Stimulated activated naive B cell treated with anti-CD40 and anti-IgM and Interleukin-4, amounts not matched to agents 10 μg/mL and 1 μg/mL and 100 μg/mL, for 72 hours (primary cell): ENCODE data around the gene NAB2.

Experiments used
- ATAC-seq, 2 donors: fragments of 150-1000 bp; cut with Tn5 transposase; replicated peaks; 2 replicates each; pipeline ENCODE4 v1.10.0; 2021; ENCODE audit warnings: moderate library complexity in 1 of 2
- DNase-seq: peaks from one replicate; pipeline ENCODE4 v3.0.0; 2021
- H3K27ac Mint-ChIP-seq: one replicate; pipeline ENCODE4 v1.8.0; 2022; ENCODE audit warnings: mild to moderate bottlenecking, mixed read lengths
- H3K27me3 Mint-ChIP-seq, 2 donors: one replicate each; pipeline ENCODE4 v1.8.0; 2022; ENCODE audit warnings: mixed read lengths in 2 of 2
- H3K36me3 Mint-ChIP-seq, 2 donors: one replicate each; pipeline ENCODE4 v1.8.0; 2022; ENCODE audit warnings: mixed read lengths in 2 of 2, mild to moderate bottlenecking in 1 of 2
- H3K4me1 Mint-ChIP-seq, 2 donors: one replicate each; pipeline ENCODE4 v1.8.0; 2022; ENCODE audit warnings: mixed read lengths in 2 of 2, mild to moderate bottlenecking in 1 of 2
- H3K4me3 Mint-ChIP-seq, 2 donors: one replicate each; pipeline ENCODE4 v1.8.0; 2022; ENCODE audit warnings: mild to moderate bottlenecking in 2 of 2, mixed read lengths in 2 of 2, moderate library complexity in 1 of 2
- H3K9me3 Mint-ChIP-seq, 2 donors: one replicate each; pipeline ENCODE4 v1.8.0; 2022; ENCODE audit warnings: mixed read lengths in 2 of 2, mild to moderate bottlenecking in 1 of 2

Gene NAB2

GRCh38 chr12:57124261-57124877 lies 35.5 kb downstream of the NAB2 start:
- Mint-ChIP-seq H3K27ac (no peak overlapping the region), H3K27me3 (peaks cover under 1 to 8% of the 10 kb centered on the region in 2 donors), H3K36me3 (peaks cover 0 to 3% of the 10 kb centered on the region in 2 donors), H3K4me1 (peaks cover 8 to 17% of the 10 kb centered on the region in 2 donors), H3K4me3 (no peak overlapping the region), H3K9me3 (peaks cover 1 to 4% of the 10 kb centered on the region in 2 donors)
- peak; percentile 59 for DNase-seq
- ATAC-seq, result peak; percentile 67 to 69

DNA sequence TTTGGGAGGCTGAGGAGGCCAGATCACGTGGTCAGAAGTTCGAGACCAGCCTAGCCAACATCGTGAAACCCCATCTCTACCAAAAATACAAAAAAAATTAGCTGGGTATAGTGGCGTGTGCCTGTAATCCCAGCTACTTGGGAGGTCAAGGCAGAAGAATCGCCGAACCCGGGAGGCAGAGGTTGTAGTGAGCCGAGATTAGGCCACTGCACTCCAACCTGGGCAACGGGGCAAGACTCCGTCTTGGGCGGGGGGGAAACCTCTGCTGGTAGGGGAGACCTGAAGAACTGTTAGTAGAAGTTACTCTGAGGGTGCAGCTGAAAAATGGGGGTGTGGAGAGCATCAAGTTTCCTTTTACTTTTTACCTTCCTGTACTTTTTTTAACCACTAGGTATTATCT lies 37.1 kb downstream of the NAB2 start:
- no peak for ATAC-seq
- H3K4me3 Mint-ChIP-seq, result no peak overlapping the region

DNA sequence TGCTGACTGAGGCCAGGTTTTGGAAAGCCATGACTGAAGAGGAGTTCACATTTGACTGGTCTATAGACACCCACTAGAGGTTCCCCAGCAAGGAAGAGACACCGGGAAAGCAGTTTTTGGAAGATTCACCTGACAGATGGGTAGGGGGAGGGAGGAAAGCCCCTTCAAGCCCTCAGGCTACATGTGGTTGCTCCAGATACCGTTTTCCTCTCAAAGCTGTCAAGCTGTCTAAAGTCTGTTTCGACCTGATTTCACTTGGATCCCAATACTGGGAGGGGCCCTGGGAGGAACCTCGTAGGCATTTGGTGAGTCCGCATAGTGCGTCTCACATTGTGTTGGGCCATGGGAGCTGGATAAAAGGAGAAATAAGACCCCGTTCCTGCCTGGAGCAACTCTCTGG lies 37.6 kb downstream of the NAB2 start:
- Mint-ChIP-seq H3K4me3 (peak overlapping the region; percentile 8 to 89), H3K27ac (no peak overlapping the region), H3K36me3 (peaks cover 0 to 3% of the 10 kb centered on the region in 2 donors), H3K4me1 (peaks cover 11 to 13% of the 10 kb centered on the region in 2 donors), H3K27me3 (peaks cover 14 to 22% of the 10 kb centered on the region in 2 donors), H3K9me3 (peaks cover 1 to 4% of the 10 kb centered on the region in 2 donors)
- DNase-seq (no peak), ATAC-seq (no peak)

More for the DNA sequence above, 37.1 kb downstream of the NAB2 start:
- peaks cover 14 to 17% of the 10 kb centered on the region in 2 donors for H3K27me3 Mint-ChIP-seq
- H3K27ac Mint-ChIP-seq, result no peak overlapping the region
- H3K4me1 Mint-ChIP-seq, result peaks cover 10 to 13% of the 10 kb centered on the region in 2 donors
- H3K9me3 Mint-ChIP-seq, result peaks cover 1 to 4% of the 10 kb centered on the region in 2 donors
- peaks cover 0 to 3% of the 10 kb centered on the region in 2 donors for H3K36me3 Mint-ChIP-seq
- DNase-seq, result no peak

- Mint-ChIP-seq H3K9me3 (peaks cover 1 to 4% of the 10 kb centered on the region in 2 donors), H3K27ac (peak overlapping the region; percentile 38)
- ATAC-seq, result peak; percentile 56
Observed at GRCh38 chr12:57127101-57127725, 38.3 kb downstream of the NAB2 start.

GRCh38 chr12:57127726-57128518 lies 39.0 kb downstream of the NAB2 start, which contains the start of gene LRP1:
Gene LRP1 (plus strand): TSS chr12:57128483. CDS start chr12:57128965, 482 bp downstream.
- DNase-seq (peak; percentile 41), ATAC-seq (peak; percentile 50 to 63)
- H3K9me3 Mint-ChIP-seq, result peaks cover 1 to 4% of the 10 kb centered on the region in 2 donors
- H3K27me3 Mint-ChIP-seq, result peaks cover 25 to 33% of the 10 kb centered on the region in 2 donors
- peaks cover 11 to 13% of the 10 kb centered on the region in 2 donors for H3K4me1 Mint-ChIP-seq
- H3K36me3 Mint-ChIP-seq, result peaks cover 0 to 3% of the 10 kb centered on the region in 2 donors
- H3K4me3 Mint-ChIP-seq, result peak within 1 kb of the TSS; percentile 88 to 89
- peak within 1 kb of the TSS; percentile 56 for H3K27ac Mint-ChIP-seq

More at GRCh38 chr12:57127101-57127725, 38.3 kb downstream of the NAB2 start:
- peak overlapping the region; percentile 88 to 89 for H3K4me3 Mint-ChIP-seq
- peak; percentile 21 for DNase-seq
- peaks cover 18 to 26% of the 10 kb centered on the region in 2 donors for H3K27me3 Mint-ChIP-seq
- H3K4me1 Mint-ChIP-seq, result peaks cover 11 to 13% of the 10 kb centered on the region in 2 donors
- H3K36me3 Mint-ChIP-seq, result peaks cover 0 to 3% of the 10 kb centered on the region in 2 donors

DNA sequence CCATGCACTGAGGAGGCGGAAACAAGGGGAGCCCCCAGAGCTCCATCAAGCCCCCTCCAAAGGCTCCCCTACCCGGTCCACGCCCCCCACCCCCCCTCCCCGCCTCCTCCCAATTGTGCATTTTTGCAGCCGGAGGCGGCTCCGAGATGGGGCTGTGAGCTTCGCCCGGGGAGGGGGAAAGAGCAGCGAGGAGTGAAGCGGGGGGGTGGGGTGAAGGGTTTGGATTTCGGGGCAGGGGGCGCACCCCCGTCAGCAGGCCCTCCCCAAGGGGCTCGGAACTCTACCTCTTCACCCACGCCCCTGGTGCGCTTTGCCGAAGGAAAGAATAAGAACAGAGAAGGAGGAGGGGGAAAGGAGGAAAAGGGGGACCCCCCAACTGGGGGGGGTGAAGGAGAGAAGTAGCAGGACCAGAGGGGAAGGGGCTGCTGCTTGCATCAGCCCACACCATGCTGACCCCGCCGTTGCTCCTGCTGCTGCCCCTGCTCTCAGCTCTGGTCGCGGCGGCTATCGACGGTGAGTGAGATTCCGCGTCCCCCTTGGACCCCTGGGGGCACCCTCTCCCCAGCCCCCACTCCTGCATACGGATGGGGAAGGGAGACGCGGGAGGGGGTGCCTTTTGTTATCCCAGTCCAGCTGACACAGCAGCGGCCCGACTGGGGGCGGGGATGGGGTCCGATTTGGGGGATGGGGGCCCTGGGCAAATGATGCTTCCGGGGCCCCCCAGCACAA lies 39.8 kb downstream of the NAB2 start:
- ATAC-seq (no peak), DNase-seq (no peak)
- Mint-ChIP-seq H3K36me3 (peaks cover 0 to 2% of the 10 kb centered on the region in 2 donors), H3K27me3 (peaks cover 26 to 34% of the 10 kb centered on the region in 2 donors), H3K27ac (peak overlapping the region; percentile 11), H3K4me1 (peaks cover 11 to 13% of the 10 kb centered on the region in 2 donors), H3K4me3 (peak overlapping the region; percentile 88 to 89), H3K9me3 (peaks cover 1 to 4% of the 10 kb centered on the region in 2 donors)

GRCh38 chr12:57129321-57129842 lies 40.5 kb downstream of the NAB2 start:
- H3K36me3 Mint-ChIP-seq, result no peaks in the 10 kb centered on the region
- H3K9me3 Mint-ChIP-seq, result peaks cover 0 to under 1% of the 10 kb centered on the region in 2 donors
- no peak overlapping the region for H3K27ac Mint-ChIP-seq
- peaks cover 23 to 34% of the 10 kb centered on the region in 2 donors for H3K27me3 Mint-ChIP-seq
- H3K4me1 Mint-ChIP-seq, result peaks cover 8 to 13% of the 10 kb centered on the region in 2 donors
- DNase-seq, result no peak
- no peak for ATAC-seq
- H3K4me3 Mint-ChIP-seq, result peak overlapping the region; percentile 7 to 39

DNA sequence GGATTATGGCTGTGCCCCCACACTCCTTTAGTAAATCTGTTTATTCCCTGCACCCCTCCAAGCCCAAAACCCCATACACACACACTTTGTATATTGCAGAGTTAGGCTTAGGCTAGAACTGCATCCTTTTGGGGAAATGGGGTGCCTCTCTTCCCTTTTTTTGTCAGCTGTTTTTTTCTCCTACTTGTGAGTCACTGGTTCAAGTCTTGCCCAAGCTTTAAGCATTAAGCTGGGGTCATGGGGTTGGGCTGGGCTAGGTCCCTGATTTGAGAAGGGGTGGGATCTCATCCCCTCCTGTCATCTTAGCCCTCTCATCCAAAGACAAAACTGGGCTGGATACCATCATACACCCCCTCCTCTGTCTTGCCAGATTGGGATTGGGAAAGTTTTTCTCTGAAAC lies 41.0 kb downstream of the NAB2 start:
- H3K27me3 Mint-ChIP-seq, result peaks cover 18 to 34% of the 10 kb centered on the region in 2 donors
- H3K36me3 Mint-ChIP-seq, result no peaks in the 10 kb centered on the region
- peaks cover 8 to 13% of the 10 kb centered on the region in 2 donors for H3K4me1 Mint-ChIP-seq
- ATAC-seq (no peak), DNase-seq (no peak)
- no peak overlapping the region for H3K27ac Mint-ChIP-seq
- H3K4me3 Mint-ChIP-seq, result peak overlapping the region; percentile 7 to 39
- H3K9me3 Mint-ChIP-seq, result no peaks in the 10 kb centered on the region

DNA sequence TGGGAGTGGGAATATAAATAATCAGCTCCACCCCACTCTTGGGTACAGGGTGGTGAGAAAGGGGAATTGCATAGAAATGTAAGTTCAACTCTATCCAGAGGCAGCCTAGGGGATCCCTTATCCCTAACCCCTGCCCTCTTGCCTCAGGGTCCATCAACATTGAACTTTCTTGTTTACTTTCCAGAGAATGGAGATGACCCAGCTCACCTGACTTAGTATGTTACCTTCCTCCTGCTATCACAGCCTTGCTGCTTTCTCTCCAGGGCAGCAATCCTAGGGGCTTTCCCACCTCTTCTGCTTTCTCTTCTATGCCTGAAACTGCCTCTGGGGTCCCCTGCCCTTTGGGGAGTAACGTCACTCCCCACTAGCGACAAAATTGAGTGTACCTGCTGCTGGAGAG lies 42.0 kb downstream of the NAB2 start:
- Mint-ChIP-seq H3K27ac (no peak overlapping the region), H3K27me3 (peaks cover 18 to 34% of the 10 kb centered on the region in 2 donors), H3K4me1 (peaks cover 8 to 13% of the 10 kb centered on the region in 2 donors), H3K4me3 (no peak overlapping the region), H3K36me3 (no peaks in the 10 kb centered on the region), H3K9me3 (no peaks in the 10 kb centered on the region)
- DNase-seq (no peak), ATAC-seq (no peak)

DNA sequence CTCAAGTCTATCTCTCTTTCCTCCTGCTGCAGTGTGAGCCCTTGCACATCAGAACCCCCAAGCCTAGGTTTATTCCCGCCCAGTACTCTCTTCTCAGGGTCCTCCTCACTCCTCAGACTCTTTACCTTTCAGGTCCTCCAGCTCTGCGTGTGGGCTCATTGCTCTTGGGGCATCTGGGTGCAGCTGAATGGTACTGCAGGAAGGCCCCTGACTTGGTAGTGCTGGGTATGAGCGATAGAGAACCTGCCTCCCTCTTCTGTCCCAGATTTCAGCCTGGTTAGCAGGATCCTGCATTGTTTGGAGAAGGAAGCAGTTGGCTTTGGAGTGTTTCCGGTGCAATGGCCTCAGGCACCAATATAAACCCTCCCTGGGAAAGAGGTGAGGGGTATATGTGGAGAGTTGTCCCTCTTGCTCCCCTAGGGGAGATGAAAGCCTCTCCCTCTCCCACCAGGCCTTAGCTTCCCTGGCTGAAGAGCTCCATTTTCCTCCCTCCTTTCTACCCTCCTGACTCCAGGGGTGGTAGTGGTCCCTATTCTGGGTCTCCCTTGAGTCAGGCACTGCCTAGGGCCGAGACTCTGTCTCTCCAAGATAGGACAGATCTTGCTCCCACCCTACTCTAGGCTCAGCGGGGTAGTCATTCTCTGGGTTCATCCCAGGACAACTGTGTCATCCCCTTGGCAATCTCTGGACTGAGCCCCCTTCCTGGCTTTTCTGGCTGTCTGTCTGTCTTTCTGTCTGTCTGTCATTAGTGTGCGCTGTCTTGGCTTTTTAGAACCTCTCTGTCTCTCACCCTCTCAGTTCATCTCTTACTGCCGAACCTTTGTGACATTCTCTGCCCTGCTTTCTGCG lies 43.2 kb downstream of the NAB2 start:
- Mint-ChIP-seq H3K36me3 (no peaks in the 10 kb centered on the region), H3K4me1 (peaks cover 8 to 10% of the 10 kb centered on the region in 2 donors), H3K27me3 (peaks cover 18 to 34% of the 10 kb centered on the region in 2 donors), H3K9me3 (no peaks in the 10 kb centered on the region), H3K27ac (no peak overlapping the region), H3K4me3 (no peak overlapping the region)
- DNase-seq (no peak), ATAC-seq (no peak)

GRCh38 chr12:57133013-57133569 lies 44.2 kb downstream of the NAB2 start:
- H3K9me3 Mint-ChIP-seq, result no peaks in the 10 kb centered on the region
- ATAC-seq (no peak), DNase-seq (no peak)
- H3K36me3 Mint-ChIP-seq, result no peaks in the 10 kb centered on the region
- H3K4me3 Mint-ChIP-seq, result no peak overlapping the region
- peaks cover 18 to 34% of the 10 kb centered on the region in 2 donors for H3K27me3 Mint-ChIP-seq
- no peak overlapping the region for H3K27ac Mint-ChIP-seq
- peaks cover 1 to 6% of the 10 kb centered on the region in 2 donors for H3K4me1 Mint-ChIP-seq

DNA sequence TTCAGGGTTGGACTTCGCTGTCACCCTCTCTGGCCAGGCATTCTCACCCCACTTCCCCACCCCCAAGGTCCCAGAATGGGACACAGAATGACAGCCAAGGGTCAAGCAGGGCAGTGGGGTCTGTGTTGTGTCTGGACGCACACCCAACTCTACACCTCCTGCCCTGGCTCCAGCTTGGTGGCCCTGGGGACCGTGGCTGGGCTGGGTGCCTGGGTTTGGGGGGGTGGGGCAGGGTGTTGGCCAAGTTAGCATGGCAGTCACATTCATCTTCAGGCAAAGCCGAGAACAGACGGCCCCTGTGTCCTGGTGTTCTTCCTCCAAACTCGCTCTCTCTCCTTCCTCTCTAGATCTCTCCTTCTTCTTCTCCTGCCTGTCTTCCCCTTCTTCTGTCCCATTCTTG lies 45.0 kb downstream of the NAB2 start:
- H3K27ac Mint-ChIP-seq, result no peak overlapping the region
- H3K4me1 Mint-ChIP-seq, result peaks cover 0 to 3% of the 10 kb centered on the region in 2 donors
- H3K9me3 Mint-ChIP-seq, result no peaks in the 10 kb centered on the region
- H3K36me3 Mint-ChIP-seq, result no peaks in the 10 kb centered on the region
- peaks cover 18 to 34% of the 10 kb centered on the region in 2 donors for H3K27me3 Mint-ChIP-seq
- H3K4me3 Mint-ChIP-seq, result no peak overlapping the region
- ATAC-seq, result no peak
- no peak for DNase-seq
